Upper lobe of right lung (tissue), 1 donor: Measurements from ENCODE around the gene E4F1. TPM values are rescaled to one million over a fixed set of nuclear protein-coding genes. Genes with fewer than 3 reads are reported as not detected.

ENCODE experiments used
- ATAC-seq: fragments of 200-7000 bp; cut with Tn5 transposase; one replicate; pipeline ENCODE4 v1.9.1; 2020; ENCODE audit warnings: mild to moderate bottlenecking, moderate library complexity
- DNase-seq: peaks from one replicate; pipeline ENCODE4 v3.0.0-alpha.2; 2020
- H3K27ac ChIP-seq: fragments of 200-600 bp; one replicate; pipeline ENCODE4 v1.8.0; 2022
- H3K27me3 ChIP-seq: fragments of 200-600 bp; one replicate; pipeline ENCODE4 v1.8.0; 2022; ENCODE audit warnings: mild to moderate bottlenecking
- H3K36me3 ChIP-seq: fragments of 200-600 bp; one replicate; pipeline ENCODE4 v1.8.0; 2022
- H3K4me1 ChIP-seq: fragments of 200-600 bp; one replicate; pipeline ENCODE4 v1.8.0; 2022
- H3K4me3 ChIP-seq: fragments of 200-600 bp; one replicate; pipeline ENCODE4 v1.8.0; 2022; ENCODE audit warnings: mild to moderate bottlenecking
- H3K9me3 ChIP-seq: fragments of 200-600 bp; one replicate; pipeline ENCODE4 v1.8.0; 2022
- intact Hi-C: fragments of 100-400 bp; cut with DNase I; formaldehyde crosslinking; loops from one replicate; pipeline ENCODE4 v1.11.0; 2022
- total RNA-seq: library from RNA; stranded (reverse); fragmentation: NEBNext Ultra II Directional; extraction: Animal tissue kit (Norgen Biotek cat#: 25700); gene quantifications from one replicate; pipeline ENCODE4 v1.2.1, GENCODE V29; 2021
- TF ChIP-seq, protein P1 (sequence below): fragments of 200-600 bp; IDR thresholded peaks from one replicate; pipeline ENCODE4 v1.8.0; 2022; ENCODE audit warnings: antibody characterized with exemption
- donor health status: DM: no; HTN: yes; CAD: no; lungs with severe emphysema.

The E4F1 gene
- total RNA-seq, 1 donor from 2014 or later: 22.6 TPM

DNA sequence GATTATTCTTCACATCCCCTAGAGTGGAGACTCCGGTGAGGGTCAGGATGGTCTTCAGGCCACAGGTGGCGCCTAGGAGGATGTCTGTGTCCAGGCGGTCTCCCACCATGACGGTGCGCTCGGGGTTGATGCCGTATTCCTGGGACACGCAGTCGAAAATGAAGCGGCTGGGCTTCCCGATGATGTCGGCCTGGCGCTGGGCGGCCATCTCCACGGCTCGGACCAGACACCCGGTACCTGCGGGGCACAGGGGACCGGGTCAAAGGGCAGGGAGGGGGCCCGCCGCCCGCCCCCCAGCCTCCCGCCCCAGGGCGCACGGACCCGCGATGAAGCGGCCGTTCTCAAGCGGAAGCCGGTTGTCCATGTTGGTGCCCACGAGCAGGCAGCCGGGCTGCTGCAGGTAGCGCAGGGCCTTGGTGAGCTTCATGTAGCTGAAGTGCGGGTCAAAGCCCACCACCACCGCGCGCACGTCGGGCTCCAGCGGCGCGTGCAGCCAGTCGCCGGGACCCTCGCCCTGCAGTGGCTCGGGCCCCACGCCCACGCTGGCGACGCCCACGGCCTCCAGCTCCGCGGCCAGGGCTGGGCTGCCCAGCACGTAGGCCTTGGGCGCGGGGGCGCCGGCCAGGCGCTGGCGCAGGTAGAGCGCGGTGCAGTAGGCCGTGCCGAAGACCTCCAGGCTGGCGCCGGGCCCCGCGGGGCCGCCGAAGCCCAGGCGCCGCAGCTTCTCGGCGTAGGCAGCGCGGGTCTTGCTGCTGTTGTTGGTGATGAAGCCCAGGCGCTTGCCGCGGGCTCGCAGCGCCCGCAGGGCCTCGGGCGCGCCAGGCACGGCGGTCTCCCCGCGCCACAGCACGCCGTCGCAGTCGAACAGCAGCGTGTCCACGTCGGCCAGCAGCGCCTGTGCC, 9.3 kb upstream of the E4F1 start:
- Histone ChIP-seq H3K4me3 (peak overlapping the region; percentile 78), H3K9me3 (no peaks in the 10 kb centered on the region), H3K27me3 (no peaks in the 10 kb centered on the region), H3K36me3 (peaks cover 10% of the 10 kb centered on the region), H3K27ac (peak overlapping the region; percentile 82), H3K4me1 (peaks cover 23% of the 10 kb centered on the region)
- no peak for ATAC-seq
- intact Hi-C loops: no loop called here
- DNase-seq: no peak
- TF ChIP-seq, protein P1, sequence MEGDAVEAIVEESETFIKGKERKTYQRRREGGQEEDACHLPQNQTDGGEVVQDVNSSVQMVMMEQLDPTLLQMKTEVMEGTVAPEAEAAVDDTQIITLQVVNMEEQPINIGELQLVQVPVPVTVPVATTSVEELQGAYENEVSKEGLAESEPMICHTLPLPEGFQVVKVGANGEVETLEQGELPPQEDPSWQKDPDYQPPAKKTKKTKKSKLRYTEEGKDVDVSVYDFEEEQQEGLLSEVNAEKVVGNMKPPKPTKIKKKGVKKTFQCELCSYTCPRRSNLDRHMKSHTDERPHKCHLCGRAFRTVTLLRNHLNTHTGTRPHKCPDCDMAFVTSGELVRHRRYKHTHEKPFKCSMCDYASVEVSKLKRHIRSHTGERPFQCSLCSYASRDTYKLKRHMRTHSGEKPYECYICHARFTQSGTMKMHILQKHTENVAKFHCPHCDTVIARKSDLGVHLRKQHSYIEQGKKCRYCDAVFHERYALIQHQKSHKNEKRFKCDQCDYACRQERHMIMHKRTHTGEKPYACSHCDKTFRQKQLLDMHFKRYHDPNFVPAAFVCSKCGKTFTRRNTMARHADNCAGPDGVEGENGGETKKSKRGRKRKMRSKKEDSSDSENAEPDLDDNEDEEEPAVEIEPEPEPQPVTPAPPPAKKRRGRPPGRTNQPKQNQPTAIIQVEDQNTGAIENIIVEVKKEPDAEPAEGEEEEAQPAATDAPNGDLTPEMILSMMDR: no peak

DNA sequence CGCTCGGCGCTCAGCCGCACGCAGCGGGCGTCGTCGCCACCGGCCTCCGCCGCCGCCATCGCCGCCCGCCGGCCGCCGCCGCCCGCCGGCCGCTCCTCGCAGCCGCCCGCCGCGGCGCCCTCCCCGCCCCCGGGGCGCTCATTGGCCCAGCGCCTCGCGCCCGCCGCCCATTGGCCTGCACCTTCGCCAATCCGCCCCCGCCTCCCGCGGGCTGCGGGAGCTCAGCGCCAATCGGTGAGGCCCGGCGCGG, 8.7 kb upstream of the E4F1 start, which contains the start of gene PGP:
PGP (minus strand) TSS at position 122 of the 250 bp plus-strand sequence; CDS start at position 59, 63 bp downstream.
- intact Hi-C loops: no loop called here
- Histone ChIP-seq H3K9me3 (no peaks in the 10 kb centered on the region), H3K36me3 (peaks cover 4% of the 10 kb centered on the region), H3K4me1 (peaks cover 23% of the 10 kb centered on the region), H3K4me3 (peak within 1 kb of the TSS; percentile 78), H3K27me3 (no peaks in the 10 kb centered on the region), H3K27ac (peak within 1 kb of the TSS; percentile 96)
- TF ChIP-seq, protein P1: no peak
- ATAC-seq (peak; percentile 93), DNase-seq (no peak)

DNA sequence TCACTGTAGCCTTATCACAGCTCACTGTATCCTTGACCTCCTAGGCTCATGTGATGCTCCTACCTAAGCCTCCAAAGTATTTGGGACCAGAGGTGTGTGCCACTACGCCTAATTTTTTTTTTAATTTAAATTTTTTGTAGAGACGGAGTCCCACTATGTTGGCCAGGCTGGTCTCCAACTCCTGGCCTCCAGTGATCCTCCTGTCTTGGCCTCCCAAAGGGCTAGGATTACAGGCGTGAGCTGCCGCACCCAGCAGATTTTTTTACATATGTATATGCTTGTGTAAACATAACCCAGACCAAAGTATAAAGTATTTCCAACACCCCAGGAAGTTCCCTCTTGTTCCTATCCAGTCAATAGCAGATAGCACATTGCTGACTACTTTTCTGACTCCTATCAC, 7.1 kb upstream of the E4F1 start:
- peaks cover 23% of the 10 kb centered on the region for H3K4me1 ChIP-seq
- intact Hi-C loops: no loop called here
- H3K27me3 ChIP-seq: no peaks in the 10 kb centered on the region
- H3K27ac ChIP-seq: no peak overlapping the region
- TF ChIP-seq, protein P1: no peak
- no peak for DNase-seq
- no peak overlapping the region for H3K4me3 ChIP-seq
- H3K36me3 ChIP-seq: no peaks in the 10 kb centered on the region
- no peaks in the 10 kb centered on the region for H3K9me3 ChIP-seq
- no peak for ATAC-seq

DNA sequence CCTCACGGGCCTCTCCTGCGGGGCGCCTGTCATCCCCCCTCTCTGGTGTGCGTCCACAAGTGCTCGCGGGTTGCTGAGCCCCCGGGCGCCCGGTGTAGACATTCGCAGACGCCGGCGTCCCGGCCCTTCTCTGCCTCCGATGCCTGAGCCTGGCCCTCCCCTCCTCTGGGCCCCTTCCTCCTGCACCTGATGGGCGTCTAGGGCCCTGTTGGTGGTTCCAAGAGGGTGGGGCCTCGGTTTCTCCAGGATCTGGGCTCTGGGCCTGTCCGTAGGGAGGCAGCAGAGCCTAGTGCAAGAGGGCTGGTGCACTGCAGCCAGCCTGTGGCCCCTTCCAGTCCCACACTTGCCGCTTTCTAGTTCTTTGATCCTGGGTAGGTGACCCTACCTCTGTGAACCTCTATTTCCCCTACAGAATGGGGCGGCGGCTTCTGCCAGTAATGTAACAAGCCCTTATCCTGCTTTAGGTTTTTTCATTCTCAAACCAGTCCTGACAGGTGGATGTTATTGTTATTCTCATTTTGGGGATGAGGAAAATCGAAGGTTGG, 623 bp downstream of the E4F1 start:
- Histone ChIP-seq H3K9me3 (no peaks in the 10 kb centered on the region), H3K4me1 (peaks cover 19% of the 10 kb centered on the region), H3K4me3 (peak overlapping the region; percentile 76), H3K27ac (peak overlapping the region; percentile 84), H3K36me3 (peaks cover 10% of the 10 kb centered on the region), H3K27me3 (no peaks in the 10 kb centered on the region)
- DNase-seq: no peak
- ATAC-seq: peak; percentile 56
- intact Hi-C loops: no loop called here
- TF ChIP-seq, protein P1: no peak

DNA sequence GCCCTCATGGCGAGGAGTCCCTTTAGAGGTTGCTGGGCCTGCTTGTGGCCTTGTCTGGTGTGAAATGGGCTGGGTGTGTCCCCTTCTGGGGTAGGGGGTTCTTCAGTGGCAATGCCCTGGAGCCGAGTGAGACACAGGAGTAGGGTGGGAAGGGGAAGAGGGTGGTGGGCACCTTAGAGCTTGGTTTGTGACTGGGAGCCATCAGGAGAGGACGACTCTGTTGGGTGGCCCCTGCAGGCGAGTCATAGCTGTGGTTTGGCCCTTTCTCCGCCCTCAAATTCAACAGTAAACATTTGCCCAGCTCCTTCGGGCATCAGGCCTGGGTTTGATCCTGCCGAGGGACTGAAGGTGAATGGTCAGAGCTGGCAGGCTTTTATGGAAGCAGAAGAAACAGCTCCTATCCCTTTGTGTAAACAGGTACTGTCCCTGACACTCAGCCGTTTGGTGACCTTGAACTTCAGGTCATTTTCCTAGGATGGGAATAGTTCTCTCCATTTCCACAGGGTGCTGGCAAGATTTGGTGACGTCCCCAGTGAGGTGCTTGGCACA, 2.9 kb downstream of the E4F1 start:
- intact Hi-C loops: no loop called here
- no peak for ATAC-seq
- Histone ChIP-seq H3K9me3 (no peaks in the 10 kb centered on the region), H3K4me1 (peaks cover 19% of the 10 kb centered on the region), H3K27me3 (no peaks in the 10 kb centered on the region), H3K36me3 (peaks cover 25% of the 10 kb centered on the region), H3K4me3 (no peak overlapping the region), H3K27ac (no peak overlapping the region)
- TF ChIP-seq, protein P1: no peak
- no peak for DNase-seq
